HuH-7.5 (cell line): Measurements from ENCODE around the gene CYP1B1.
"Not testable (repeated sequence)": the region's sequence is repeated elsewhere in the genome, so short reads cannot be mapped to it uniquely, and the experiment has no call there.

Source experiments
- DNase-seq: peaks from one replicate; pipeline ENCODE4 v3.0.0; 2011; ENCODE audit warnings: low spot score

The CYP1B1 gene

GRCh38 chr2:38032946-38033345, 43.0 kb downstream of the CYP1B1 start:
- no peak for DNase-seq

GRCh38 chr2:38030635-38031355, 45.2 kb downstream of the CYP1B1 start:
- no peak for DNase-seq

- DNase-seq, result no peak
Measured at GRCh38 chr2:38029512-38029911, 46.4 kb downstream of the CYP1B1 start.

GRCh38 chr2:38028829-38029228, 47.1 kb downstream of the CYP1B1 start:
- no peak for DNase-seq

GRCh38 chr2:38026846-38027245, 49.1 kb downstream of the CYP1B1 start:
- DNase-seq, result no peak

GRCh38 chr2:38021589-38021988, 54.4 kb downstream of the CYP1B1 start:
- DNase-seq, result no peak

DNA sequence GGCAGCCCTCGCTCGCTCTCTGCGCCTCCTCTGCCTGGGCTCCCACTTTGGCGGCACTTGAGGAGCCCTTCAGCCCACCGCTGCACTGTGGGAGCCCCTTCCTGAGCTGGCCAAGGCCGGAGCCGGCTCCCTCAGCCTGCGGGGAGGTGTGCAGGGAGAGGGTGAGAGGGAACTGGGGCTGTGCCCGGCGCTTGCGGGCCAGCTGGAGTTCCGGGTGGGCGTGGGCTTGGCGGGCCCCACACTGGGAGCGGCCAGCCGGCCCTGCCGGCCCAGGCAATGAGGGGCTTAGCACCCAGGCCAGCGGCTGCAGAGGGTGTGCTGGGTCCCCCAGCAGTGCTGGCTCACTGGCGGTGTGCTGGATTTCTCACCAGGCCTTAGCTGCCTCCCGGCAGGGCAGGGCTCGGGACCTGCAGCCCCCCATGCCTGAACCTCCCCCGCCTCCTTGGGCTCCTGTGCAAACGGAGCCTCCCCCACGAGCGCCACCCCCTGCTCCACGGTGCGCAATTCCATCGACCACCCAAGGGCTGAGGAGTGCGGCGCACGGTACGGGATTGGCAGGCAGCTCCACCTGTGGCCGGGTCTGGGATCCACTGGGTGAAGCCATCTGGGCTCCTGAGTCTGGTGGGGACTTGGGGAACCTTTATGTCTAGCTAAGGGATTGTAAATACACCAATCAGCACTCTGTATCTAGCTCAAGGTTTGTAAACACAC, 55.4 kb downstream of the CYP1B1 start:
- not testable (repeated sequence) for DNase-seq

GRCh38 chr2:38017836-38018235, 58.1 kb downstream of the CYP1B1 start:
- no peak for DNase-seq
